HG02623 (cell line): Measurements from ENCODE around the gene HMGCS1.
A peak's percentile ranks its signal among the peaks of the same experiment; 100 is the strongest.
"Not testable (repeated sequence)": the region's sequence is repeated elsewhere in the genome, so short reads cannot be mapped to it uniquely, and the experiment has no call there.

Source experiments
- ATAC-seq: cut with Tn5 transposase; IDR thresholded peaks from one replicate; pipeline ENCODE4 v1.9.1; 2021; ENCODE audit warnings: moderate library complexity; ENCODE audit not compliant: unreplicated experiment

HMGCS1 gene

DNA sequence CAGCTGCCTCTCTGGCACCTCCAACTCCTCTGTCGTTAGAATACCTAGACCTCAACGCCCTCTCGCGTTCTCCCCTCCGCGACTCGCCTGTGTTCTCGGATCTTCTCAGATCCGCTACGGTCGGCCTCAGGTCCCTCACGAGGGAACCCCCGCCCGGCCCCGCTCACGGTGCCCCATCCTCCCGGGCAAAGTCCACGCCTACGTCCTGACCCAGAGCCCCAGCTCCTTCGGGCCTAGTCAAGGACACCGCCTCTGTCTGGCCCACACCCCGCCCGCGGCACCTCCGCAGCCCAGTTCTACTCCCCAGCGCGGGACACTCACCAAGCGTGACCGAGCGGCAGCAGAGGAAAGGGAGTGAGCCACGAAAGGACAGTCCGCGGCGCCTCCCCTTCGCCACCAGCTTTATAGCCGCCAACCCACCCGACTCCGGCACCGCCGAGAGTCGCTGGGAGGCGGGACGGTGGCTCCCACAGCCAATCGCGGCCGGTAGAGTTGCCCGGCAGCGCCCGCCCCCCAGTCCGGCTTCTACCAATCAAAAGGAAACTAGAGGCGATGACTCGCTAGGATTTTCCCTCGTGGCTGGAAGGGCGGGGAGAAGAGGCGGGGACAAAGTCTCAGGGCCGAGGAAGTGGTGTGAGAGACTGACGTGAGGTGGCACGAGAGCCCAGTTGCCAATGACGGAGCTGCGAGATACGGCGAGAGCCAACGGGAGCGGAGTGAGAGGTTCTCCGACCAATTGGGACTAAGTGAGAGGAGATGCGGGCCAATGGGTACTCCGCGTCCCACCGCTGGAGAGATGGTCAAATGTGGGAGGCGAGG is at the start of gene HMGCS1:
TSS of gene HMGCS1 (minus strand) at position 378 of the 819 bp plus-strand sequence. CDS start 14,447 bp downstream, outside the sequence.
- peak; percentile 94 for ATAC-seq

DNA sequence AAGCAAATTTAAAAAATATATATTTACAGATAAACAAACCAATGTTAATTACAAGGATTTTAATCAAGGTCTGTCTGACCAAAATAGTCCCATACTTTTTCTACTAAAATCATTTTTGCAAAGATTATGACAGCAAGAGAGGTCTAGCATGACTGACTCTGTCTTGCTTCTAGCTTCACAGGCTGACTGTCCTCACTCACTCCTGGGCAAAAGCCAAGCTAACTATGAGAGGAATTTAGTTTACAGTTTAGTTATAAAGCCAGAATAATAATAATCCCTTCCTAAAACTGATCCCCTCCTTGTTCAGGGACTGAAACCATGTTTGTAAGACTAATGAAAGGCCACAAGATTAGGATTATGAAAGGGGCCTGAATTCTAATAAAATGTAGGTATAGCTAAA is 45.5 kb upstream of the HMGCS1 start:
- no peak for ATAC-seq

DNA sequence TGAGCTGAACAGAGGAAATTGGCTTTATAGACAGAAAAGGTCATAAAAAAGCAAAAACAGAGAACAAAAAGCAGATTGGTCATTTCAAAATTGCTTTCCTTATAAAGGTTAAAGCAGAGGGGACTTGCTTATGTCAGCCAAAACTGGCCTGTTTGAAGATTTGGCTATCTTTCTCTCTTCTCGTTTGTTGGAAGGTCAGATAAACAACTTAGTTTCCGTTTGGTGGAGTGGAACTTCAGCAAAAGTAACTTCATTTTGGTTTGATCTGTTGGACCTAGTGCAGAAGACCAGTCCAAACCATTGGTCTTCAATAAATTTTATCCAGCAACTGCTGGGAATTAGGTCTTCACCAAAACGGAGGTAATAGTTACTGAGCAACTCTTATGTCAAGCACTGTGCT is 45.1 kb upstream of the HMGCS1 start:
- ATAC-seq, result no peak

DNA sequence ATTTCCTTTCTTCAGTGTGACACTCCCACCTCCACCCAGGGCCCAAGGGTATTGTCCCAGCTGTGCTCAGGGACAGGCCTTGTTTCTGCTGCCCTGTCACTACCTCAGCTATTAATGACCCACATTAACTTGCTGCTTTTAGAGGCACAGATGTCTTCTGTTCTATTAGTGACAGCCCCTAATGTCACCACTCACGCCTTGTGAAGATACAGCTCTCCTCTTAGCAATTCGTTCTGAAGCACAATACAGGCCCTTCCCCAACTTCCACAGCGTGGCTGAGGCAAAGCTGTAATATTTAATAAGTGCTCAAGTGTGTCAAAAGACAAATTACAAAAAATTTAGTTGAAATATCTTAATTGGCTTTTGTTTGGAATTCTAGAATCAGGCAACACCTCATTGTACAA is 44.7 kb upstream of the HMGCS1 start:
- ATAC-seq, result no peak

DNA sequence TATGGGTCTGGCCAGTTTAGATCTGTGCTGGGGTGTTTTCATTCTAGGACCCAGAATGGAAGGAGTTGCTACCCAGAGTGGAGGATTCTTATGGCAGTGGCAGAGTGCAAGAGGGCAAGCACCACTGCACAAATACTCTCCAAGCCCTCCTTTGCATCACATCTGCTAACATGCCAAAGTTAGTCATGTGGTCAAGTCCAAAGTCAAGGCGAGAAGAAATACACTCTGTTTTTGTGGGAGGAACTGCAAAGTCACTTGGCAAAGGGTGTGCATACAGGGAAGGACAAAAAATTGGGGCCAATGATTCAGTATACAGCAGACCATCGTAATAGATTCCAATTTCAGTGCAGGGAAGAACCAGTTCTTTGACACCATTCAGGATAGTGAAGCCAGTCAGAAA is 43.9 kb upstream of the HMGCS1 start:
- ATAC-seq, result no peak

DNA sequence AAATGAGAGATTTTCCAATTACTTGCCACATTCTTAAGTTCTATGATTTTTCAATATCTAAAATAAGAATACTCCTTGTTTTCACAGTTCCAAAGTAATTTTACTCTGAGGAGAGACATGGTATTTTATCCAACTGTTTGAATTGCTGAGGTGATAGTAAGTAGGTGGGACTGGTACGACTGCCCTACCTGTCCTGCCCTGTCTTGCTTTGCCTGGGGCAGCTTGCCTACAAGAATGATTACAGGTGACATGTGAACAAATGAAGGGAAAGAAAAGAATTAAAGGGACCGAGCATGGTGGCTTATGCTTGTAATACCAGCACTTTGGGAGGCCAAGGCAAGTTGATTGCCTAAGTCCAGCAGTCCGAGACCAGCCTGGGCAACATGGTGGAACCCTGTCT is 41.6 kb upstream of the HMGCS1 start:
- ATAC-seq, result no peak

DNA sequence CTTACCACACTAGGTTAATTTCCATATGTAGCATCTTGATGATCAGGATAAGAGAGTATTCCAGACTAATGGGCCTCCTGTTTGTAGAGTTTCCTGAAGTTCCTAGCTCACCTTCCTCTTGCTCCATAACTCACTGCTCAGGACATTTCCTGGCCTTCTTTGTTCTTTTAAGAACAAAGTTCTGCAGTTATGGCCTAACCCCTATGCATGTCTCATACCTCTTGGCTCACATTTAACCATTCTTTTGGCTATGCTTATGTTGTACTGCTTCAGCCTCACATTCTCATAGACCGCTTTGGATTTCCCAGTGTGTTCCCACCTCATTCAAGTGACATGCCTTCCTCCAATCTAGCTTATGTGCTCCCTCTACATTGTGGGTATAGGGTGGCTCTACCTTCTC is 40.5 kb upstream of the HMGCS1 start:
- ATAC-seq, result no peak

DNA sequence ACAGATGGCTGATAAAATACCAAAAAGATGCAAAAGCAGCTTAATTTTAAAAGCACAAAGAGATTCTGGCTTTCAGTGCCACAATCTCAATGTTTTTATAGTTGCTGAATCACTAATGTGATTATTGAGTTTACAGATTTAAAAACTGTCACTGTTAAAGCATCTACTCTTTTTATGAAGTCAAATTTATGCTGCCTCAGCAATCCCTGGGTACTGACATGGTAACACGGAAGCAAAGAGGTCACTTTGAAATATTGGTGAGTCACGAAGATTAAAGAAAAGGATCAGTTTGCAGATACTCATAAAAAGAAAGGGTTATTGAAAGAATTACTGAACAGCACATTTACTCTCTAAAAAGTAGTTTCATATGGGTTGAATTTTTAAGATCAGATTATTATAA is 39.7 kb upstream of the HMGCS1 start:
- no peak for ATAC-seq

DNA sequence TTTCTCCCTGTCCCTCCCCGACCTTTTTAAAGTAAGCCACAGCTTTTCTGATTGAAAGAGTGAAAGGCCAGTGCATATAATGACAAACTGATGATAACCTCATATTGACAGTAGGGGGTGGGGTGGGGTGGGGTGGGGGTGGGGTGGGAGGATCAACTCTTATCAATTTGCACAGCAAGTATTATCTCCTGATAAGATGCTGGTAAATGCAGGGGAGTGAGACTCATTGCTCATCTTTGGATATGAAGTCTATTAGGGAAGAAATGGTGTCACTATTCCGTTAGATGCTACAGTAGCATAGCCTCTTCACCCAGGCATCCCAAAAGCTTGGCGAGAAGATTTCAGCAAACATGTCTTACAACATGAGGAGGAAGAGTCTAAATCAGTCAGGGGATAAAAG is 38.9 kb upstream of the HMGCS1 start:
- ATAC-seq, result no peak

DNA sequence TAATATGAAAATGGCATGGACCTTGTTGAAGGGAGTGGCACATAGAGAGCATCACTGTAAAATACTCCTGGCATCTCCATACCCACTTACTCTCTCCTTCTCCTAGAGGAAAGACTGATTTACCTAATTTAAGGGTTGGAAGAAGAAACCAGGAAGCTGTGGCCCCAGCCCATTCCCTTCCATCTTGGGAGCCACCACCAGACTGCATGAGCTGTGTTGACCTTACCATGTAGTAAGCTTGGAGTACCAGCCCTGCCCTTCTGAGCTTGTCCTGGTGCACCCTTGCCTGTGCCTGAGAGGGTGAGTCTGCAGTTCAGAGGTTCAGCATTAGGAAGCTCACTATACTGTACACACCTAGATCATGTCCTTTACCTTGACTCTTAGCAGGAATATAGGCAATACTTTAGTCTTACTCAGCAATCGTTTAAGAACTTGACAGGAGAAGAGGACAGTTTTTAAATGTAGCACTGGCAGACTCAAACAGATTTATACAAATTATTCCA is 35.7 kb upstream of the HMGCS1 start:
- ATAC-seq, result no peak

DNA sequence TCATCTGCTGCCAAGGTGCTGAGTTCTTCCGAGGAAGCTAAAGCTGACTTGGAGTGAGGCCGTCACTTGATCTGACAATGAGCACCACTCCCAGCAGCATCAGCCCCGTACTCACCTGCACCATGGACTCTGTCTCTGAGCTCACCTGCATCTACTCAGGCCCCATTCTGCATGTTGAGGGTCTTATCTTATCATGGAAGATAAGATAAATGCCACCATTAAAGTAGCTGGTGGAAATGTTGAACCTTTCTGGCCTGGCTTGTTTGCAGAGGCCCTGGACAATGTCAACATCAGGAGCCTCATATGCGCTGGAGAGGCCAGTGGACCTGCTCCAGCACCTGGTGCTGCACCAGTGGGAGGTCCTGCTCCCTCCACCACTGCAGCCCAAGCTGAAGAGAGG is 35.0 kb upstream of the HMGCS1 start:
- no peak for ATAC-seq

DNA sequence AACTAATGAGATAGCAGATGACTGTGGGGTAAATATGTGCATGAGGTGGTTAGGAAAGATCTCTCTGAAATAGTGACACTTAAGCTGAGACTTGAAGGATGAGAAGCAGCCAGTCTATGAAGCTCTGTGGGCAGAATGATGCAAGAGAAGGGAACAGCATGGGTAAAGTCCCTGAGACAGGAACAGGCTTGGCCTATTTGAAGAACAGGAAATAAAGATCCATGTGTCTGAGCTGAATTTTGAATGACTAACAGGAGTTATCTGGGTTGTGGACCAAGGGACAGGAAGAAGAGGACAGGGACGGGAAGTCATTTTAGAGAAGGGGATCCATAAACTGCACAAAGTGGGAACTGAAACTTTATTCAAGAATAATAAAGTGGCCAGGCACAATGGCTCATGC is 25.6 kb upstream of the HMGCS1 start:
- ATAC-seq, result no peak

DNA sequence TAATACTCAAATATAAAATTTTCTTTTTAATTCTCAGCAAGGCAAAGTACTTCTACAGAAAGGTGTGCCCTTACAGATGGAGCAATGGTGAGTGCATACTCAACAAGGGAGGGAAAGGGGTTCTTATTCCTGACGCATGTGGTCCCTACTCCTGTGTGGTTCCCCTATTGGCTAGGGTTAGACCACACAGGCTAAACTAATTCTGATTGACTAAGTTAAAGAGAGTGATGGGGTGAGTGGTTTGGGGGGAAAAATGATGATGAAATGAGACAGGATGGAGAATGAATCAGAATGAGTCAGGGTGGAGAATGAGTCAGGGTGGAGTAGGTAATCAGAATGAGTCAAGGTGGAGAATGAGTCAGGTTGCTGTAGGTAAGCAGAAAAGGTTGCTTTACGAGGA is 22.9 kb upstream of the HMGCS1 start:
- no peak for ATAC-seq

DNA sequence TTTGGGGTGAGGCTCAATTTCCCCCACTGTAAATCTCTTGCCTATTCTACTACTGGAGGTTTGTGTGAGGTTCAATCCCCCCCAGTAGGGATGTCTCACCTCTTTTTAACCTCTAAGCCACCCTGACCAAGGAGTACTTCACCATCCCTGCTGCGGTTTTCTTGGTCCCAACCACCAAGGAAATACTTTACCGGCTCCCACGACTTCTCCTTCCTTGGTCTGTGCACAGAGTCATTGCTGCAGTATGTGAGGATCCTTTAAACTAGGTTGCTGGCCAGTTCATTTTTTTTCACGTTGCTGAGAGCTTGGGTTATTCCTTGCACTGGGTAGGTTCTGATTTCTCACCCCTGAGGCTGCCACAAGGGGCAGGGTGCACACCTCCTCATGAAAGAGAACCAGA is 22.5 kb upstream of the HMGCS1 start:
- no peak for ATAC-seq

DNA sequence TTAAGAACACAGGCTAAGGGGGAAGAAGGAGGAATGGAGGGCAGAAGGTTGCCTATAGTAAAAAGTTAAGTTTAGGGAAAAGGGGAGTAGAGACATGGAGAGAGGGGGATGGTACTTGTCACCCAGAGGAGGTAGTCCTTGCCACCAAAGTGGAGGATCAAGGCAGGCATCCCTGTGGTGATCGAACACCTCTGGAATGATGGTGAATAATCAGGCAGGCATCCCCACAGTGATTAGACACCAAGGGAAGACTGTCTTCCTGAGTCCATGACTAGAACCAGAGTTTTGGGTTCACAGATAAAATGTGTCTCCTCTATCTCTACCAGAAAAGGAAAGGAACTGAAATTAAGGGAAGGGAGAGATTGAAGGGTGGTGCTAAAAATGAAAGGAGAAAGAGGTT is 19.2 kb upstream of the HMGCS1 start:
- ATAC-seq, result no peak

DNA sequence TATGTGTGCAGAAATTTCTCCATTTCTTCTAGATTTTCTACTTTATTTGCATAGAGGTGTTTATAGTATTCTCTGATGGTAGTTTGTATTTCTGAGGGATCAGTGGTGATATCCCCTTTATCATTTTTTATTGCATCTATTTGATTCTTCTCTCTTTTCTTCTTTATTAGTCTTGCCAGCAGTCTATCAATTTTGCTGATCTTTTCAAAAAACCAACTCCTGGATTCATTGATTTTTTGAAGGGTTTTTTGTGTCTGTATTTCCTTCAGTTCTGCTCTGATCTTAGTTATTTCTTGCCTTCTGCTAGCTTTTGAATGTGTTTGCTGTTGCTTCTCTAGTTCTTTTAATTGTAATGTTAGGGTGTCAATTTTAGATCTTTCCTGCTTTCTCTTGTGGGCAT is 12.4 kb upstream of the HMGCS1 start:
- not testable (repeated sequence) for ATAC-seq

DNA sequence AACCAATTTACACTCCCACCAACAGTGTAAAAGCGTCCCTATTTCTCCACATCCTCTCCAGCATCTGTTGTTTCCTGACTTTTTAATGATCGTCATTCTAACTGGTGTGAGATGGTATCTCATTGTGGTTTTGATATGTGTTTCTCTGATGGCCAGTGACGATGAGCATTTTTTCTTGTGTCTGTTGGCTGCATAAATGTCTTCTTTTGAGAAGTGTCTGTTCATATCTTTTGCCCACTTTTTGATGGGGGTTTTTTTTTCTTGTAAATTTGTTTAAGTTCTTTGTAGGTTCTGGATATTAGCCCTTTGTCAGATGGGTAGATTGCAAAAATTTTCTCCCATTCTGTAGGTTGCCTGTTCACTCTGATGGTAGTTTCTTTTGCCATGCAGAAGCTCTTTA is 10.3 kb upstream of the HMGCS1 start:
- ATAC-seq, result not testable (repeated sequence)

DNA sequence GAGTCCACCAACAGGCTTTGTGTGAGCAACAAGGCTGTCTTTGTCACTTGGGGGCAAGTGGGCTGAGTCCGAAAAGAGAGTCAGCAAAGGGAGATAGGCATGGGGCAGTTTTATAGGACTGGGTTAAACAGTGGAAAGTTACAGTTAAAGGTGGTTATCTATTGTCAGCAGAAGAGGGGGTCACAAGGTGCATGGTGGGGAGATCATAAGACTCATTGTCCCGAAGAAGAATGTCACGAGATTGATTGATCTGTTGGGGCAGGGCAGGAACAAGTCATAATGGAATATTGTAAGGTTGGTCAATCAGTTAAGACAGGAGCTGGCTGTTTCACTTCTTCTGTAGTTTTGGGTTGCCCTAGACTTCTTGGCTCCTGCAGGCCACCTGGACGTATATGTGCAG is 7.6 kb upstream of the HMGCS1 start:
- ATAC-seq, result no peak

DNA sequence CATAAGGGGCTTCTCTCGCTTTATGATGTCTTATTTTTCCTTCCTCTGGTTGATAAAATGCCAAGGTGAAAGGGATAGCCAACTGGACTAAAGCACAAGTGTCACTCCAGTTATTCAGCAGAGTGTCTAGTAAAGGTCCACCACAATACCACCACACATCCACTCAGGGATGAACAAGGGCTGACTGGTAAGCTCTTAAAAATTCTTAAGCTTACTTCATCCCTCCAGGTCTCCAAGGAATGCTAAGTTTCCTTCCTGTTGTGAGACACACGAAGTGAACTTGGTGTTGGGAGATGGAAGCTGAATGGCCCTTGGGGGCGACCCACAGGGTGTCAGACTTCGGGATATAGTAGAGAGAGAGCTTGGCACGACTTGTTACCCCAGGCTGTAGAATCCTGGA is 3.2 kb upstream of the HMGCS1 start:
- no peak for ATAC-seq

DNA sequence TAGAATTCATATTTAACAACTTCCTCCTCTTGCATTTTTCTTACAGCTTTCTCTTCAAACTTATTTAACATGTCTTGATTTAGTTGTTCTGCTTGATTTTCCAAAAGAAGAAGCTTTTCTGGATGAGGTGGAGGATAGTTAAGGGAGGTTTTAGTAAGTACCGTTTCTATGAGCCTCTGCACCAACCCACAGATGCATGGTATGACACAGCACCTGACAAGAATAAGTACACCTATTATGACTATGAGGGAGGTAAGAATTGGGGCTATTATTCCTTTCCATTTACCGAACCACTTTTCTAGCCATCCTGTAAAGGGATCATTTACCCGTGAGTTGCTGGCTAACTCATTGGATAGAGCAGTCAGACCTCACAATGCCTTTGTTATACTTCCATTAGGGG is 2.5 kb upstream of the HMGCS1 start:
- ATAC-seq, result no peak

DNA sequence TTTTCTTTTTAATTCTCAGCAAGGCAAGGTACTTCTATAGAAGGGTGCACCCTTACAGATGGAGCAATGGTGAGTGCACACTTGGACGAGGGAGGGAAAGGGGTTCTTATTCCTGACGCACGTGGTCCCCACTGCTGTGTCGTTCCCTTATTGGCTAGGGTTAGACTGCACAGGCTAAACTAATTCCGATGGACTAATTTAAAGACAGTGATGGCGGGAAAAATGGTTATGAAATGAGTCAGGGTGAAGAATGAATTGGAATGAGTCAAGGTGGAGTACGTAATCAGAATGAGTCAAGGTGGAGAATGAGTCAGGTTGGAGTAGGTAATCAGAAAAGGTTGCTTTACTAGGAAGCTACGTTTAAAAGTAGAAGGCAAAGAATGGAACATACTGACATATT is 2.1 kb upstream of the HMGCS1 start:
- no peak for ATAC-seq

DNA sequence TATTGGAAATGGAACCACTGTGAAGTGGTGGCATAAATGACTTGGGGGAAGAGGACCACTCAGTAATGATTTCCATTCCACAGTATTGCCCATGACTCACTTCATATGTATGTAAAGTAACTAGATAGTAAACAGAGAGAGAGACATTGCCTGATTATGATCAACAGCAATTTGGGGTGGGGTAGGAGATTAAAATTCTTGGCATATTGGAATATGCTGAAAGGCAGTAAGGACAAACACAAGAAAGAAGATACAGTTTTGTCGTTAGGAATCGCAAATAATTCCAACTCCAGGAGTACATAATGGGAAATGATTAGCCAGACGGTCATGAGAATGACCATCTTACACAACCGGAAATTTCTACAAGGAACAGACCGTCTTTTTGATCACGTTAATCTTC is 1.5 kb upstream of the HMGCS1 start:
- no peak for ATAC-seq

DNA sequence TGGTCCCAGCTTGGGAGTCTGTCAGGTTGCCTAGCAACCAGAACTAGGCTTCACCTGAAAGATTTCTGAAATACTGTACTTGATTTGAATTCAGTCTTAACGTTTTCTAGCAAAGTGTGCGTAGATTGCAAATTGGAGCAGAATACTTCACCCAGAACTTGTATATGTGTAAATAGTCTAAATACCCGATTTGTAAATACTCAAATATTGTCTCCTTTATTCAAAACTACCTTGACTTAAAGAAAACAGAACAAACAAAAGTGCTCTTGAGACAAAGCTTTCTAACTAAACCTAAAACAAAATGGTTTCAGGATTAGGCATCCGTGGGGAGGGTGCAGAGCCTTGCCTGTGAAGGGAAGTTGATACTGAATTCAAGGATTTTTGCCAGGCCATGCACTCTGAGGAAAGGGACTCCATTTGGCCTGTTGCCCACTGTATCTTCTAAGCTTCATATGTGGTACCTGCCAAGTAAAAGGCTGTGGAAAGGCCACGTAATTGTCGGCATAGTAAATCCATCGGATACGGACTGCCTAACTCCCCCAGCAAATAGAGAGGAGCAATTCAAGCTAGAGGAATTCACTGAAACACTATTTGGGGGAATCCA is 744 bp upstream of the HMGCS1 start:
- no peak for ATAC-seq
